ENCODE data around the gene PUDP.

Gene PUDP

DNA sequence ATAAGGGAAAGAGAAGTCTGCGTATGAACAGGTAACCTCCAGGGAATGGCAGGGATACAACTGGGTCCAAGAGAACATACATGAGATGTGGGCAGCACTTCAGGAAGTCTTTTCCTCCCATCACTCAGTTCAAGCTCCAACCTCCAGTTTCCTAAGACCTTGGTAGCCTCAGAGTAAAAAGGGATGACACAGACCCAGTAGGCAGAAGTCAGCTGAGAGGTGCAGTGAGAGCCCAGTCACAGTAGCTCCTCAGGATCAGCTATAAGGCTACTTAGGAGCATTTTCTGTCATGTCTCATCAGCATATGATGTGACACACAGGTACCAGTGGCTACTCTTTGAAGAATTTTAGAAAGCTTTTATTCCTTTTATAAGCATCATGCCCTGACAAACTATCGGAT, 13.0 kb downstream of the PUDP start:
- no peak overlapping the region for H2AFZ ChIP-seq (ENCODE audit: low read length)
- peaks cover 28% of the 10 kb centered on the region for H3K36me3 ChIP-seq (ENCODE audit: insufficient read depth, low read length)
- H4K20me1 ChIP-seq (ENCODE audit: insufficient read depth, low read length) = no peaks in the 10 kb centered on the region
- no peak for TF ChIP-seq EZH2 (IDR thresholded peaks at IDR 0.05; ENCODE audit: borderline replicate concordance, low read length)
- TF ChIP-seq, protein P1, sequence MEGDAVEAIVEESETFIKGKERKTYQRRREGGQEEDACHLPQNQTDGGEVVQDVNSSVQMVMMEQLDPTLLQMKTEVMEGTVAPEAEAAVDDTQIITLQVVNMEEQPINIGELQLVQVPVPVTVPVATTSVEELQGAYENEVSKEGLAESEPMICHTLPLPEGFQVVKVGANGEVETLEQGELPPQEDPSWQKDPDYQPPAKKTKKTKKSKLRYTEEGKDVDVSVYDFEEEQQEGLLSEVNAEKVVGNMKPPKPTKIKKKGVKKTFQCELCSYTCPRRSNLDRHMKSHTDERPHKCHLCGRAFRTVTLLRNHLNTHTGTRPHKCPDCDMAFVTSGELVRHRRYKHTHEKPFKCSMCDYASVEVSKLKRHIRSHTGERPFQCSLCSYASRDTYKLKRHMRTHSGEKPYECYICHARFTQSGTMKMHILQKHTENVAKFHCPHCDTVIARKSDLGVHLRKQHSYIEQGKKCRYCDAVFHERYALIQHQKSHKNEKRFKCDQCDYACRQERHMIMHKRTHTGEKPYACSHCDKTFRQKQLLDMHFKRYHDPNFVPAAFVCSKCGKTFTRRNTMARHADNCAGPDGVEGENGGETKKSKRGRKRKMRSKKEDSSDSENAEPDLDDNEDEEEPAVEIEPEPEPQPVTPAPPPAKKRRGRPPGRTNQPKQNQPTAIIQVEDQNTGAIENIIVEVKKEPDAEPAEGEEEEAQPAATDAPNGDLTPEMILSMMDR (IDR thresholded peaks at IDR 0.05; ENCODE audit: low read length) = no peak
- no peaks in the 10 kb centered on the region for H3K9me3 ChIP-seq (ENCODE audit: low read length)
- H3K27me3 ChIP-seq (ENCODE audit: insufficient read depth, low read length) = no peaks in the 10 kb centered on the region
- no peak overlapping the region for H3K4me3 ChIP-seq (ENCODE audit: low read depth, low read length, poor library complexity, severe bottlenecking)
- H3F3A ChIP-seq (ENCODE audit: insufficient read depth, low read length) = no peaks in the 10 kb centered on the region
- peaks cover 66% of the 10 kb centered on the region for H3K79me2 ChIP-seq (ENCODE audit: insufficient read depth, low read length)
- H3K4me1 ChIP-seq (ENCODE audit: insufficient read depth, low read length, severe bottlenecking) = peaks cover 47% of the 10 kb centered on the region
- H3K9me2 ChIP-seq (ENCODE audit: low read depth, low read length) = no peaks in the 10 kb centered on the region
- H3K4me2 ChIP-seq (ENCODE audit: low read length) = peak overlapping the region; percentile 51; the same call in 1 of the 2 replicates
- H3K9ac ChIP-seq (ENCODE audit: low read length) = peak overlapping the region; percentile 54; the same call in 1 of the 2 replicates
- H3K27ac ChIP-seq (ENCODE audit: low read depth, low read length, poor library complexity, severe bottlenecking) = peak overlapping the region; percentile 89

DNA sequence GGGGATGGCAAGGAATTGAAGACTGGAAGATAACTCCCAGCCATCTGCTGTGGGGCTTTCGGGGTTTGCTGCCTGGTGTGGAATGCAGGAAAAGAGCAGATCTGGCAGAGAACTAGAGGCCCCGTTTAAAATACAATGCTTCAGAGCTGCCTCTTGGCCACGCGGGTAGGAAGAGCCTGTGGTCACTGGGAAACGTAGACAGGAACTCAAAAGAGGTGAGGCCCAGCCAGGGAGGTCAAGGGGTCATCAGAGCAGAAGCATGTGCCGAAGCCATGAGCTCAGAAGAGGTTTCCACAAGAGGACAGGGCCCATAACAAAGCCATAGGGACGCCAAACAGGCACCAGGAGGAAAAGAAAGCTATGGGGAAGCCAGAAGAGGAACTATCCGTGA, 14.9 kb downstream of the PUDP start:
- peaks cover 32% of the 10 kb centered on the region for H3K36me3 ChIP-seq (ENCODE audit: insufficient read depth, low read length)
- H3F3A ChIP-seq (ENCODE audit: insufficient read depth, low read length) = no peaks in the 10 kb centered on the region
- no peaks in the 10 kb centered on the region for H3K9me3 ChIP-seq (ENCODE audit: low read length)
- H3K4me1 ChIP-seq (ENCODE audit: insufficient read depth, low read length, severe bottlenecking) = peaks cover 47% of the 10 kb centered on the region
- H3K4me3 ChIP-seq (ENCODE audit: low read depth, low read length, poor library complexity, severe bottlenecking) = peak overlapping the region; percentile 29
- H3K27me3 ChIP-seq (ENCODE audit: insufficient read depth, low read length) = no peaks in the 10 kb centered on the region
- peak overlapping the region; percentile 51 for H3K4me2 ChIP-seq (ENCODE audit: low read length)
- H2AFZ ChIP-seq (ENCODE audit: low read length) = no peak overlapping the region
- H4K20me1 ChIP-seq (ENCODE audit: insufficient read depth, low read length) = no peaks in the 10 kb centered on the region
- no peaks in the 10 kb centered on the region for H3K9me2 ChIP-seq (ENCODE audit: low read depth, low read length)
- H3K27ac ChIP-seq (ENCODE audit: low read depth, low read length, poor library complexity, severe bottlenecking) = peak overlapping the region; percentile 89
- peaks cover 72% of the 10 kb centered on the region for H3K79me2 ChIP-seq (ENCODE audit: insufficient read depth, low read length)
- no peak for TF ChIP-seq EZH2 (IDR thresholded peaks at IDR 0.05; ENCODE audit: borderline replicate concordance, low read length)
- TF ChIP-seq, protein P1 (IDR thresholded peaks at IDR 0.05; ENCODE audit: low read length) = no peak
- H3K9ac ChIP-seq (ENCODE audit: low read length) = peak overlapping the region; percentile 54

- Histone ChIP-seq H2AFZ (ENCODE audit: low read length) (no peak overlapping the region), H3K36me3 (ENCODE audit: insufficient read depth, low read length) (peaks cover 27% of the 10 kb centered on the region), H3K9me3 (ENCODE audit: low read length) (no peaks in the 10 kb centered on the region), H3K4me1 (ENCODE audit: insufficient read depth, low read length, severe bottlenecking) (peaks cover 47% of the 10 kb centered on the region), H3K4me2 (ENCODE audit: low read length) (peak overlapping the region; percentile 51), H3K4me3 (ENCODE audit: low read depth, low read length, poor library complexity, severe bottlenecking) (no peak overlapping the region), H3K27ac (ENCODE audit: low read depth, low read length, poor library complexity, severe bottlenecking) (peak overlapping the region; percentile 89), H3F3A (ENCODE audit: insufficient read depth, low read length) (no peaks in the 10 kb centered on the region), H3K79me2 (ENCODE audit: insufficient read depth, low read length) (peaks cover 70% of the 10 kb centered on the region), H3K27me3 (ENCODE audit: insufficient read depth, low read length) (no peaks in the 10 kb centered on the region), H3K9me2 (ENCODE audit: low read depth, low read length) (no peaks in the 10 kb centered on the region), H4K20me1 (ENCODE audit: insufficient read depth, low read length) (no peaks in the 10 kb centered on the region), H3K9ac (ENCODE audit: low read length) (peak overlapping the region; percentile 54)
- no peak for TF ChIP-seq EZH2 (IDR thresholded peaks at IDR 0.05; ENCODE audit: borderline replicate concordance, low read length)
- TF ChIP-seq, protein P1 (IDR thresholded peaks at IDR 0.05; ENCODE audit: low read length) = peak; percentile 49; the same call in 1 of the 2 replicates
These were observed 15.5 kb downstream of the PUDP start for GRCh38 chrX:7132335-7133049.

Measured in OCI-LY1 (cell line).